CD4-positive, alpha-beta T cell treated with Interferon alpha-2 for 1 hour (primary cell): ENCODE measurements around the gene KBTBD8.

Experiments
- DNase-seq, 2 donors: peaks; one replicate each; pipeline ENCODE4 v3.0.0-alpha.2; 2020 to 2022

KBTBD8 gene

DNA sequence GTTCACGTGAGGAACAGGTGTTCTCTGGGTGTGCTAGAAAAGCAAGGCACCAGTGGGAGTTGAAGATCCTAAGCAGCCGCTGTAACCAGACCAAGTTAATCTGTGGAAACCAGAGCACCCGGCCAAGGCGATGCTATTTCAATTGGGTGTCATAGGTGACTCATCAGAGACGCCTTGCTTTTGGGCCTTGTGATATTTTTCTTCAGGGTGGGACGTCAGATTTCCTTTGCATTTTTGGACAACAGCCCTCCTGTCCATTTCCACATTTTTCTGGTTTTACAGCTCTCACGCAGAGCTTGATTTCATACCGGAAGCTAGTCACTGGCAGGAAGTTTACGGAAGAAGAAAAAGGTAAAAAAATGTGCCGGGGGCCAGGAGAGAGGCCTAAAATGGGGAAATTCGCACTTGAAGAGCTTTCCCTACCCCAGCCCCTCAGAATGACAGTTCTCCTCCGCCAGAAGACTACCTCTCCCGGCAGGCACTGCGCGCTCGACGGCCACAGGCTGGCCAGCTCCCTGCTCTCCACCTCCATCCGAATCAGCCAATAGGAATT, 471 bp upstream of the KBTBD8 start:
- no peak for DNase-seq

DNA sequence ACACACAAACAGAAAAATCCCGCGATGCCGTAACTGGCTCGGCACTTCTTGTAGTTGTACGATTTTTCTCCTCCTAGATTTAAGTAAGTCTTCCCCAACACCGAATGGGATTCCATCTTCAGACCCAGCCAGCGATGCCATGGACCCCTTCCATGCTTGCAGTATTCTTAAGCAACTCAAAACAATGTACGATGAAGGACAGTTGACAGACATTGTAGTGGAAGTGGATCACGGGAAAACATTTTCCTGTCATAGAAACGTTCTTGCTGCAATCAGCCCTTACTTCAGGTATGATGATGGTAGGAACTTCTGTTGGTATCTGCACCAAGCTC, 763 bp downstream of the KBTBD8 start:
- no peak for DNase-seq

DNA sequence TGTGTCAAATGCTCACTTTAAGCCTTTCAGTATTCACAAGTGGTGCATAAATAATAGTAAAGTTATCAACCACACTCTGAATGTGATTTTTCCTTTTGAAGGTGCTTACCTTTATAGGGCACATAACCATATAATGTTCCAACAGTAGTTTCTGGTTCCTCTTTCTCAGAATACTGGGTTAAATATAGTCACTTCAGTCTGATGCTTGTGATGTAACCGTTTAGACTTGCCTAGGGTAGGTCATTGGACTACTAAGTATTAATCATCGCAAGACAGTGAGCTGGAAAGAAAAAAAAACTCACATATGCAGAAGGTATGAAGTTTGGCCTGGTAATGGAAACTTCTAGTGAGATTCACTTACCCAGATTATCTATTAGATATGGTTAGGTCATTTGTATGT, 1.9 kb downstream of the KBTBD8 start:
- DNase-seq = peak in 1 of 2 donors; percentile 20

DNA sequence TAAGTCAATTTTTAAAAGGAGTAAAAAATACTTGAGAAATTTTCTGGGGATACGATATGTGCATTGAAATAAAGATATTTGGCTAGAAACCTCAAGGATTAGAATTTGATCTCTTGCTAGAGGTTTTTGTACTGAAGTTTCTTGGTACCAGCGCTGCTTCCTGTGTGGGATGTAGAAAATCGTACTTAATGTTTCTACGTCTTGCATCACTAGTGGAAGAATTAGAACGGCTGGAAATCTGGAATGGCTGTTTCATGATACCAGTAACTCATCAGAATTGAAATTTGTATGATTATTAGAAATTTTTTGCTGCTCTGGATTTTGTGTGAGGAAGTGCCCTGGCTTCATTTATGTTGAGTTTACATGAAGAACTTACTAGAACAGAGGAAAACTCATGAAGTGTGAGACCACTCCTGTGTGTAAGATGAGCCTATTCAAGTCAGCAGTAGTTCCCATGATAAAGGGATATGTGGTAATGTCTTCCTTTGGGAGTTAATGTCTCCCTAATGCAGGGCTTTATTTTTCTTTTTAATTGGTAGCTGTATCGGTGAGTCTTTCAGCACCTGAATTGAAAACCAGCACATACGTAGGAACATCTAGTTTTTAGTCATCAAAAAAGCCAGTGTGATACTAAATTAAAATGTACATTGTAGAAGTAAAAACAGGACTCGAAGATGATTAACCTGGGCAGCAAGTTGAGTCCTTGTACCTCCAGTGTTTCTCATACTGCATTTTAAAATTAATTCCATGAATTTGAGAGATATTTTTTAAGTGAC, 3.2 kb downstream of the KBTBD8 start:
- DNase-seq = no peak

DNA sequence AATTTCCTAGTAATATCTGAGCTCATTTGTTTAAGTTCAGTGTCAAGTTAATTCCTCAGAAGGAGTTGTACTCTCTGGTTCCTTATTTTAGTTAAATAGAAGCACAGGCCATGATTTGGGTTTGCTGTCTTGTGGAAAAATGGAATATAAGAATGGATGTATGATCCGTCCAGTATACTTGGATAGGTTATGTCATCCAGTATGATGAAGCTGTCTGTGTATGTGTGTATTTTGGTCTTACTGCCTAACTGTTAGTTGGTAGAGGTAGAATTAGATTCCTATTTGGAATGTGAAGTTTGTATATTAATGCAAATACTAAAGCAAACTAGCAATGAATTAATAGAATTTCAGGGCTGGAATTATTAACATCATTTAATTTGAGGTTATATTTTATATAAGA, 7.9 kb downstream of the KBTBD8 start:
- no peak for DNase-seq

DNA sequence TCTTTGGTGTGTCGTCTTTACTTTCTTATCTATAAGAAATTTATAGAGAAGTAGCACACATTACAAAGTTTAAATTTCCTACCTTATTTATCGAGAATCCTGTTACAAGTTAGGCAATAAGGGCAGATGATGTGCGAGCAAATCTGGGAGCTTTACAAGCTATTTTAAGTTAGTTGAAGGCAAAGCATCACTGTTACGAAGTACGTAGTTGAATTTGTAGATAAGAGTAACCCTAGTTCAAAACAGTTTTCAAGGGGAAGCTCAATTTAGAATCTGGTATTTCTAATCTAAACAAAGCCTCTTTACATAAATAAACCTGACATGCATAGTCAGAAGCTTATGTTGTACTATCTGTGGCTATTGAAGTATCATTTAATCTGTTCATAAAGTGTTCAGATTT, 8.4 kb downstream of the KBTBD8 start:
- DNase-seq = no peak

DNA sequence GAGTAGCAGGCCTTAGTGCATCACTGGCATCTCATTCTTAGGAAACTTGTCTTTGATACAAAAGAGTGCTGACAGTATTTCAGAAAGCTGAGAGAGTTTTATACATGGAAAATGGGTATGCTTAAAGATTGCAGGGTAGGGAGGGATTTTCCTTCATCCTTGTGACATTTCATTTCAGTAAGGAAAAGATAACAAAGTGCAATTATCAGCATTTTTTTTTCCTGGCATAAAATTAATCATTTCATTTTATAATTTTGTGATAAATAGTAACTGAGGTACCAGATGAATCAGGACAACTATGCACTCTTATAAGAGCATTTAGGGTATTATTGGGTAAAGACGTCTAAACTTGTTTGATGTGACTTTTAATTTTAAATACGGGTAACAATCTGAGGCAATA, 10.3 kb downstream of the KBTBD8 start:
- no peak for DNase-seq

DNA sequence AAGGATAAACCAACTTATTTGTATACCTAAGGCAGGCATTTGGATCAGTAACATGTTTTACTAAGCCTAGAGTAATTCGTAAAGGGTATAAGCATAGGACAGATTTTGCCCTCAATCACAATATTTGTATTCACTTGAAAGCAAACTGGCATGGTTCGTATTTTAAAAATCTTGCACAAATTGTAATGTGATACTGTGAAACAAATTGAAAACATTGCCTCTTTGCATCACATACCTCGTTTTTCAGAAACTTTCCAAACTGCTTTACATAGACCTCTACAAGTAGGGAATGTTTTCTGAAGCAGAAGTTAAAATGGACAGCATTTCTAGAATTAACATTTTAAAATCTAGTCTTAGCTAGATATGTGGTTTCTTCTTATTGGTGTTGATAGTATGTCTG, 11.6 kb downstream of the KBTBD8 start:
- DNase-seq = no peak

DNA sequence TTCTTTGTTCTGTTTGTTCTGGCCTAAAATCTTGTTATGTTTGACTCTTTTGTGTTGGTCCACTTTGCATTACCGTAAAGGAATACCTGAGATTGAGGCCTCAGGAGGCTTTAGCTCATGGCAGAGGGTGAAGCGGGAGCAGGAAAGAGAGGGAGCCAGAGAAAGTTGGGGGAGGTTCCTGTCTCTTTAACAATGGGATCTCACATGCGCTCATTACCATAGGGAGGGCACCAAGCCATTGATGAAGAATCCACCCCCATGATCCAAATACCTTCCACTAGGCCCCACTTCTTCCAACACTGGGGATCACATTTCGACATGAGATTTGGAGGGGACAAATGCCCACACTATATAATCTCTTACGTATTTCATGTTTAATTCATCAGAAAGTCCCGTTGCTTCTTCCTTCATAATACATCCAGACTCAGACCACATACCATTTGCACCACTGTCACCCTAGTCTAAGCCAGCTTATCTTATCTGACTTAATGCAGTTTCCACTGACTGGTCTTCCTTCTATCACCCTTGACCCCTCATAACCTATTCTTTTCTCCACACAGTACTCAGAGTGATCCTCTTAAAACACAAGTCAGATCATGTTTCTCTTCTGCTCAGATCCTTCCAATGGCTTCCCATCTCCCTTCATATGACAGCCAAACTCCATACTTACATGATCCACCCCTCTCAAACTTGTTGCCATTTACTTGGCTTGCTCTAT, 13.5 kb downstream of the KBTBD8 start:
- DNase-seq = no peak

DNA sequence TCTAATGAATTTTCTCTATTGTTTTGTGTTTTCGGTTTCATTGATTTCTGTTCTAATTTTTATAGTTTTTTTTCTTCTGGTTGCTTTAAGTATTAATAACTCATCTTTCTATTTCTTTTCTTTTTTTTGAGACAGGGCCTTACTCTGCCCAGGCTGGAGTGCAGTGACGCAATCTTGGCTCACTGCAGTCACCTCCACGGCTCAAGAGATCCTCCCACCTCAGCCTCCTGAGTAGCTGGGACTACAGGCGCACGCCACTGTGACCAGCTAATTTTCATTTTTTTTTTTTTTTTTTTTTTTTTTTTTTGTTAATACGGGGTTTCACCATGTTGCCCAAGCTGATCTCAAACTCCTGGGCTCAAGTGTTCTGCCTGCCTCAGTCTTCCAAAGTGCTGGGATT, 14.5 kb downstream of the KBTBD8 start:
- no peak for DNase-seq

DNA sequence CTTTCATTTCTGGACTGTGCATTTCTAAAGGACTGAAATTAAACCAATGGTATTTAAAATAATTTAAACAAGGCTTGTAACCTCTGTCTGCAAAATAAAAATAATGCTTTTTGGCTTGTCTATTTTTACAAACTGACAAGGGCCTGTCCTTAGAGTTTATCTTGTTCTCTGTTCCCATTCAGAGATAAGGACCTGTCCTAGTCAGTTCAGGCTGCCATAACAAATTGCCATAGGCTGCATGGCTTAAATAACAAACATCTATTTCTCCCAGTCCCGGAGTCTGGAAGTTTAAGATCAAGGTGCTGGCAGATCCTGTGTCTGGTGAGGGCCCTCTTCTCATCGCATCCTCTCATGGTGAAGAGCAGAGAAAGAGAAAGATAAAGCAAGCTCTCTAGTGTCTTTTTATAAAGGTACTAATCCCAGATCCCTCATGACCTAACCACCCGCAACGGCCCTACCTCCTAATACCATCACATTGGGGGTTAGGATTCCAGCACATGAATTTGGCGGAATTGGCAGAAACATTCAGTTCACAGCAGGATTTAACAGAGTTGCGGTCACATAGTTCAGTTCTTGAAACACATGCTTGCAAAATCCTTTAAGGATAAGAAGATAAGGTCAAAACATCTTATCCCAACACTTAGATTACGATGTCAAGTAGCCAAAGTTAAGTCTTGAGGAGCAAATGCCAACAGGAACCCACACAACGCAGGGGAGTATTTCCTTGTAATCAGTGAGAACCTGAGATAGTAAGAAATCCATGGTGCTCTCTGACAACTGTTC, 17.8 kb downstream of the KBTBD8 start:
- DNase-seq = no peak

DNA sequence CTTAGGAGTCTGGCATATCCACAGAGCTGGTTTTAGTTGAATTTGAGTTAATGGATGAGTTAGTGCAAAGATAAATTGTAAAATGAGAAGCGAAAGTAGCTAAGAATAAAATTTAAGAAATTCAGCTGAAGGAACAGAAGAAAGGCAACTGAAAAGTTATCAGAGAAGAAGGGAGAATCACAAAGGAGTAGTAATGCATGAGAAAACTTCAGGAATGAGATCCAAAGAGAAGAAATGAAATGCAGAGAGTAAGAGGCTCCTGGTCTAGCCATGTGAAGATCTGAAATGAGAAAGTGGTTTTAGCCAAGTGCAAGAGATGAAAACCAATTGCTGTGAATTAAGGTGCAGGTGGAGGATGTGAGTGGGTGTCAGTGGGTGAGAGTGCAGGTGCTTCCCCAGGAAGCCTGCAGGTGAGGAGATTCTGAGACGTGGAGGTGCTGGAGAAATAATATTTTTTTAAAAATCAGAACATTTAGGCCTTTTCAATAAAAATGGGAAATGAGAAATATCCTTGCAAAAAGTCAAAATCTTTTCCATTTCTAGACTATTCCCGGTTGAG, 18.5 kb downstream of the KBTBD8 start:
- no peak for DNase-seq

DNA sequence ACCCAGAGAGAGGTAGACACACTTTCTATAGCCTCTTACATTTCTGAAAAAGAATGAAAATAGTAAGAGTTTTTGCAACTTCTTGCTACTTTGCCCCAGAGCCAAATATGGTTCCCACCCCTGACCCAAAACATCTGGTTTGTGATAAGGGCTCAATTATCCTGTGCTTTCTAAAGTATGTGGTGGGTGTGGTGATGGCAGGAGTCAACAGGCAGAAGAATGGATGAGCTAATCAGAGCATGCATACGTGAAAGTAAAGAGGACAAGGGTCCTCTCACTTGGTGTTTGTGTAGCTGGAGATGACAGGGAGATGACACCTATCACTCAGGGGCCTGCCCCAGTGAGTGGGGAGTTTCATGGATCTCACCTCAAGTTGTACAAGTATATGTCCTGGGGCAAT, 19.1 kb downstream of the KBTBD8 start:
- no peak for DNase-seq

DNA sequence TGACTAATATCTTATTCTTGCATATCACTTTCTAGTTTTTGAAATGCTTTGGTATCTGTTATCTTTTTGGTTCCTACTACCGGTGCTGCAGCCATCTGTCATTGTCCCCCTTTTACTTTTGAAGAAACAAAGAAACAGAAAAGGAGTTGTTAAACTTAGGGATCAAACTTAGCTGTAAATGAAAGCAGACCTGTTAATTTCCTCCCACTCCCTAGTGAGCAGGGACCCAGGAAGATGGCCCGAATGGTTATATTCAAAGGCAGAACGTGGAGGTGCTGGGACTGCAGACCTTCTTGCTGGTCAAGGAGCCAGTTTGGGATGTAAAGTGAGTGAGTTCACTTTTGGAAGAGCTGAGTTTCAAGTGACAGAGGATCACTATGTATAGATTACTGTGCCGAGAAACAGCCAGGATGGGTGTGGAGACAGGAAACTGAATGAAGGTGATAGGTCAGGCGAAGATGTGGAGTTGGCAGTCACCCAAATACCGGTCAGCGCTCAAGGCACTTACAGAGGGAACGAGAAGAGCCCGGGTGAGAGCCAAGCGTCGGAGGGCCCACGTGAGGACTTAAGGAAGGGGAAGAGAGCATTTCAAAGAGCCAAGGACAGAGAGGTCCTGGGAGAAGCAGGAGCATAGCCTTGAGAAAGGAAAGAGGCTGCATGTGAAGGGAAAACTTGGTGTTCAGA, 20.1 kb downstream of the KBTBD8 start:
- DNase-seq = no peak

DNA sequence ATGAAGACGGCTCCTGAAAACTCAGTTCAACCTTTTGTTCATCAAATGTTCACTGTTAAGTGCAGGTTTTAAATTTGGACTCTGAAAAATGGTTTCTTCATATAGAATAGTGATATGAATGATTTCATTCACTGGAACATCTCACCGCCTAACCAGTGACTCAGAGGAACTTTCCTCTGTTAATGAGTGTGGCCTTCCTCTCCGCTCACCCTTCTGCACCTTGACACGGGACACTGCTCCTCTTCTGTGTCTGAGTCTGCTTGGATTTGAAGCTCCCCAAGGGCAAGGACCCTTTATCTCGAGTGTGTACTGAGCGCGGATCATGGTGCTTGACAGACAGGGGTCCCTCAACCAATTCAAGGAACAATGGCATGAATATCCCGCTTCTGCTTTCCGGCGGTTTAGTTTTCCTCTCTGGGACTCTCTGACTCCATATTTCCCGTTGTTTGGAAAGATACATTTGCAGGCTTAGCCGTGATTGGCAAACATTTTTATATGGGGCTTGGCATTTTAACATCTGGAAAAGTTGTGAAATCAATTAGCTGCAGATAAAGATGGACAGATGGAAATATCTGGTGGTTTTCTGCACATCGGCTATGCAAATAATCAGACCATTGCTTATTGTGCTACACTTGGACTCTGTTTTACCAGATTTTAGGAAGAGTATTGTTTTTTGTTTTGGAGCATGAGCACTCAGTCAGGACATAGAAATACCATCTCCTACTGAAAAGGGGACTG, 20.9 kb downstream of the KBTBD8 start:
- no peak for DNase-seq

DNA sequence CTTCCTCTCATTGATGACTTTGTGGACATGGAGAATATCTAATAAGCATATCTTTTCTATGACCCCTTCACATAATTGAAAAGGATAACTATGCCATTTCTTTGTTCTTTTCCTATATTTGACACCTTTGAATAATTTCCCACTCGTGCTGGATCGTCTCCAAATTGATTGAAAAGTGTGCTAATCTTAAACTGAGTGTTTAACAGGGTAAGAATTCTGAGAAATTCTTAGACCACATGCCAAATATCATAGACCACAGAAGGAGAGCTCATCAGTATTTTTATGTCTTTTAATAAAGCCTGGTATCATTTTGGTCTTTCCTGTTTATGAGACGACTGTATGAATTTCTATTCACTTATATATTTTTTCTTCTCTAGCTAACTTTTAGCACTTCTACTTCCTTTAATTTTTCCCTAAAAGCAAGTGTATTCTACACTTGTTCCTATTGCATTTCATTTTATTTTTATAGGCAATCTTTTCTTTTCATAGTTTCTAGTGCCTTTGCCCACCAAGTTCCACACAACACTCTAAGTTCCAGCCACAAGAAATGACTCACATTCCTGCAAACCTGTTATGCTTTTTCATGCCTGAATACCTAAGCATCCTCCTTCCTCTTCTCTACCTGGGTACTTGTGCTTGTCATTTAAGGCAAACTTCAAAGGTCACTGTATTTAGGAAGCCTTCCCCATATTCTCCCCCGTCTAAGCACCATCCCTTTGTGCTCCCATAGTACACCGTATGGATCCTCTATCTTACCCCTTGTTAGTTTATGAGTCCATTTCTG, 30.1 kb downstream of the KBTBD8 start:
- DNase-seq = no peak

DNA sequence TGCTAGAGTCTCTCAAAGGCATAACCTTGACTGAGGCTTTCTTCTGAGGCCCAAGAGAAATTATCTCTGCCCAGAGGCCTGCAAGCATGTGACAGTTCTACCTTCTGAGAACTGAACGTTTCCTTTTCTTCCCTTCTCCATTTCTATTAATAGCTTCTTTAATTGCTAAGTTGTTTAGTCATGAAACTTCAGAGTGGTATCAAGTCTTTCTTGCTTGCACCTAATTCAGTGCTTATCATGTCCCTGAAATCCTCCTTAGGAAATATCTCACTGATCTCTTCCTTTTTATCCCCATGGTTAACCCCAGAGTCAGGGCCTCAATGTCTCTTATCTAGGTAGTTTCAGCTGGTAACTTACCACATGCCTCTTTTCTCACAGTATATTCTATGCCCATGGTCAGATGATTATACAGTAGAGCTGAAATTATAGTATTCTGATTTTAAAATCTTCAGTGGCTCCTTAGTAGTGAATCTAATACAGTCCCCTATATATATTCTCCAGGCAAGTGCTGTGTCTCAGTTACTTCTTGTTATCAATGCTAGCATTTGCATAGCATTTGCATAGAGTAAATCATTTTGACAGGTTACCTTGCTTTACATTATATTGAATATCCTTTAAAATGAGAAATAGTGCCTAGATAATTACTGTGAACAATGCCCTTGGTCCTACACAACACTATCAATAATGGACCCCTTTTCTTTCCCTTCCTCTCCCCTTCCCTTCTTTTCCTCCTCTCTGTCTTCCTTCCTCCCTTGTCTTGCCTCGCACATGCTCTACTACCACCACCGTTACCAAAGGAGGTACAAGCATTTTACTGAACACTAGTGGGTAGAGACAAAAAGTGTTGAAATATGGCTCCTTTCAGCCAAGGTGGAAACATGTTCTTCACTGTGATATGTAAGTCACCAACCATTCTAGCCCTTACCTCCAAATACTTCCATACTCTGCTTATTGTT, 33.0 kb downstream of the KBTBD8 start:
- DNase-seq = no peak

DNA sequence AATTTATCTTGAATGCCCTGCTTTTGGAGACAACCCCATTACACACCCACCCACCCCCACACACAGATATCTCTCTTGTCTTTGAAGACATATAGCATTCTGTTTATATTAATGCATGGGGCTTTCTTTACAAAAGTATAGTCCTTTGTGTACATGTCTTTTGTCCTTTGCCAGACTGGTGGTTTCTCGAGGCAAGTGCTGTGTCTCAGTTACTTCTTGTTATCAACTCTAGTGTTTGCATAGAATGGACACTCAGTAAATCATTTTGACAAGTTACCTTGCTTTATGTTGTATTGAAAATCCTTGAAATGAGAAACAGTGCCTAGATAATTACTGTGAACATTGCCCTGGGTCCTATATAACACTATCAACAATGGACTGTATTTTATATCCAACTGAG, 33.9 kb downstream of the KBTBD8 start:
- no peak for DNase-seq

DNA sequence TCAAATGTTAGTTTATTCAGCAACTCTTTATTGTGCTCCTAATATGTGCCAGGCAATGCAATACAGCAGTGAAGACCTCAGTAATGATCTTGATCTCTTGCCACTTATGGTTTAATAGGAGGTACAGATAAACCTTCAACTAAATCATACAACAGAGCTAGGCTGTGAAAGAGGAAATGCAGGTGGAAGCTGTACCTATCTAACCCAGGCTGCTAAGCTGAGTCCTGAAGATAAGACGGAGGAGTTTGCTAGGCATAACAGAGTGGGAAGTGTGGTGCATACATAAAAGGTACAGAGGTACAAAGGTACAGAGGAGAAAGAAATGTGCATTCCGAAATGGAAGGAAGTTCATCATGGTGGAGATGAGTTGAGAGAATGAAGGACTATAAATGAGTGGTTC, 35.0 kb downstream of the KBTBD8 start:
- DNase-seq = no peak

DNA sequence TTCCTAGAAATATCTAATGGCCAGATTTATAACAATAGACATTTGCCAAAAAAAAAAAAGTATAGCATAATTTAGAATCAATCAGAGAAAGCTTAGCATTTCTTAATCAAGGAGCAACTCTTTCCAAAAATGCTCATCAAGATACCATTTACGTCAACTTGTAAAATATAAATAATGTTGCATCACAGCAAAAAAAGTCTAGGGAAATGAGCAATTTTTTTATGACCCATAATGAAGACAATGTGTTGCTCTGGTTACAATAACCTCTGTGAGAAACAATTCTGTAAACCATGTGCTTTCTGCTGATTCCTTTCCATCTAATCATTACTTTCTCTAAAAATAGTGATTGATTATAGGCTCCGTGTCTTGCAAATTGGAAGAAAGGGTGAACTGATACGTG, 36.3 kb downstream of the KBTBD8 start:
- DNase-seq = no peak
